ENCODE data around the gene KCTD21. TPM values are rescaled to one million over a fixed set of nuclear protein-coding genes. Genes with fewer than 3 reads are reported as not detected.
"Not testable (repeated sequence)": the region's sequence is repeated elsewhere in the genome, so short reads cannot be mapped to it uniquely, and the experiment has no call there.

KCTD21 gene
- total and polyA plus RNA-seq, 10 of the 15 experiments (the other 5 are each of a cell fraction or from before 2014, with no cell fraction given) = 0.63 to 5.4 (median 3.6) TPM

DNA sequence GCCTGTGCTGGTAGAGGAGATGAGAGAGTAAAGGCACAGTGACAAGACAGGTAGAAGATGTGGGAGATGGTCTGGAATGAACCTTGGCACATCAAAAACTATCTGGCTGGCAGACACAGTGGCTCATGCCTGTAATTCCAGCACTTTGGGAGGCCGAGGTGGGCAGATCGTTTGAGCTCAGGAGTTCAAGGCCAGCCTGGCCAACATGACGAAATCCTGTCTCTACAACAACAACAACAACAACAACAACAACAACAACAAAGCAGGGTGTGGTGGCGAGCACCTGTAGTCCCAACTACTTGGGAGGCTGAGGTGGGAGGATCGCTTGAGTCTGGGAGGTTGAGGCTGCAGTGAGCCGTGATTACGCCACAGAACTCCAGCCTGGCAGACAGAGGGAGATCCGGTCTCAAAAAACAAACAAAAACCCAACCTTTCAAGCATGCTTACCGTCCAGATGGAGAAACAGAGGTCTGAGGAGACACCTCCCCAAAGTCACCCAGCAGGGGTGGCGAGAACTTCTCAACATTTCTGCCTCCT lies 11.8 kb downstream of the KCTD21 start:
- ChIA-PET POLR2A (no interaction called here), SMC1A (ENCODE audit: uncharacterized antibody, unreplicated experiment) (no interaction called here), RAD21 (ENCODE audit: unreplicated experiment) (no interaction called here), CTCF (no interaction called here)
- intact Hi-C loops (cut with micrococcal nuclease; ENCODE audit: unreplicated experiment) = no loop called here
- in situ Hi-C loops (cut with MboI) = no loop called here
- Histone ChIP-seq H3K9ac (ENCODE audit: control insufficient read depth, insufficient read depth, low read length) (no peak overlapping the region), H4K20me1 (ENCODE audit: control insufficient read depth, insufficient read depth) (no peaks in the 10 kb centered on the region), H3K4me1 (ENCODE audit: control insufficient read depth, insufficient read depth, low read length) (no peaks in the 10 kb centered on the region), H3K27ac (ENCODE audit: control insufficient read depth, insufficient read depth) (no peak overlapping the region), H3K27me3 (replicated peaks in 1 of 2; ENCODE audit: control insufficient read depth in 2 of 2, insufficient read depth in 2 of 2, low read length in 1 of 2) (no peaks in the 10 kb centered on the region), H3K79me2 (ENCODE audit: control insufficient read depth, insufficient read depth, low read length) (no peaks in the 10 kb centered on the region), H3K4me2 (ENCODE audit: control insufficient read depth, insufficient read depth) (no peak overlapping the region), H3K4me3 (no peak overlapping the region), H3K9me3 (replicated peaks; ENCODE audit: control insufficient read depth, insufficient read depth, low read length) (no peaks in the 10 kb centered on the region), H2AFZ (ENCODE audit: control insufficient read depth, low read depth, low read length) (no peak overlapping the region), H3K36me3 (ENCODE audit: control insufficient read depth in 2 of 2, insufficient read depth in 2 of 2, low read length in 1 of 2) (peaks cover 0 to 4% of the 10 kb centered on the region in 2 experiments; a peak in 3 of 4 replicates)
- ATAC-seq = no peak
- 82% methylated on average over 10 of the region's 10 CpGs for WGBS (ENCODE audit: insufficient coverage, insufficient replicate concordance, low lambda C conversion rate, missing lambda C conversion rate)
- no TSS peak for BruUV-seq (replicated peaks)
- DNase-seq (ENCODE audit: low read depth, low spot score) = no peak
- no peak for TF ChIP-seq PAX8 (IDR thresholded peaks at IDR 0.05)
- no peak for TF ChIP-seq ZNF274 (IDR thresholded peaks at IDR 0.05; ENCODE audit: insufficient read depth, insufficient read length)
- TF ChIP-seq POLR2AphosphoS5 (IDR thresholded peaks at IDR 0.05; ENCODE audit: low read length) = no peak
- TF ChIP-seq EGR1 (IDR thresholded peaks at IDR 0.05; ENCODE audit: borderline replicate concordance in 1 of 2, low read depth in 2 of 2, low read length in 2 of 2) = no peak
- TF ChIP-seq NR2C2 (IDR thresholded peaks at IDR 0.05; ENCODE audit: borderline replicate concordance, control insufficient read depth, insufficient read length, low read depth) = no peak
- TF ChIP-seq, protein P1, sequence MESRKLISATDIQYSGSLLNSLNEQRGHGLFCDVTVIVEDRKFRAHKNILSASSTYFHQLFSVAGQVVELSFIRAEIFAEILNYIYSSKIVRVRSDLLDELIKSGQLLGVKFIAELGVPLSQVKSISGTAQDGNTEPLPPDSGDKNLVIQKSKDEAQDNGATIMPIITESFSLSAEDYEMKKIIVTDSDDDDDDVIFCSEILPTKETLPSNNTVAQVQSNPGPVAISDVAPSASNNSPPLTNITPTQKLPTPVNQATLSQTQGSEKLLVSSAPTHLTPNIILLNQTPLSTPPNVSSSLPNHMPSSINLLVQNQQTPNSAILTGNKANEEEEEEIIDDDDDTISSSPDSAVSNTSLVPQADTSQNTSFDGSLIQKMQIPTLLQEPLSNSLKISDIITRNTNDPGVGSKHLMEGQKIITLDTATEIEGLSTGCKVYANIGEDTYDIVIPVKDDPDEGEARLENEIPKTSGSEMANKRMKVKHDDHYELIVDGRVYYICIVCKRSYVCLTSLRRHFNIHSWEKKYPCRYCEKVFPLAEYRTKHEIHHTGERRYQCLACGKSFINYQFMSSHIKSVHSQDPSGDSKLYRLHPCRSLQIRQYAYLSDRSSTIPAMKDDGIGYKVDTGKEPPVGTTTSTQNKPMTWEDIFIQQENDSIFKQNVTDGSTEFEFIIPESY (IDR thresholded peaks at IDR 0.05) = no peak
- TF ChIP-seq SIX5 (IDR thresholded peaks at IDR 0.05; ENCODE audit: low read depth, low read length, severe bottlenecking) = no peak
- TF ChIP-seq HCFC1 (IDR thresholded peaks at IDR 0.05; ENCODE audit: low read length) = no peak
- no peak for TF ChIP-seq BMI1 (IDR thresholded peaks at IDR 0.05; ENCODE audit: borderline replicate concordance)
- TF ChIP-seq MXI1 (IDR thresholded peaks at IDR 0.05; ENCODE audit: low read depth, low read length) = no peak
- no peak for TF ChIP-seq MEF2B (IDR thresholded peaks at IDR 0.05; ENCODE audit: partially characterized antibody, poor library complexity, severe bottlenecking)
- TF ChIP-seq RUNX3 (IDR thresholded peaks at IDR 0.05; ENCODE audit: low read length) = no peak
- no peak for TF ChIP-seq PBX3 (IDR thresholded peaks at IDR 0.05; ENCODE audit: insufficient replicate concordance, low read depth, low read length)
- no peak for FAIRE-seq

DNA sequence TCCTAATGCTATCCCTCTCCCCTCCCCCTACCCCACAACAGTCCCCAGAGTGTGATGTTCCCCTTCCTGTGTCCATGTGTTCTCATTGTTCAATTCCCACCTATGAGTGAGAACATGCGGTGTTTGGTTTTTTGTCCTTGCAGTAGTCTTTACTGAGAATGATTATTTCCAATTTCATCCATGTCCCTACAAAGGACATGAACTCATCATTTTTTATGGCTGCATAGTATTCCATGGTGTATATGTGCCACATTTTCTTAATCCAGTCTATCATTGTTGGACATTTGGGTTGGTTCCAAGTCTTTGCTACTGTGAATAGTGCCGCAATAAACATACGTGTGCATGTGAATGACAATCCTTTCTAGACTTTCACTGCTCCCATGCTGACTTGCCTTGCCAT lies 12.6 kb downstream of the KCTD21 start:
- POLR2A ChIA-PET; H3K27ac ChIP-seq (ENCODE audit: control insufficient read depth, insufficient read depth); BruUV-seq (replicated peaks); H3K4me1 ChIP-seq (ENCODE audit: control insufficient read depth, insufficient read depth, low read length); H4K20me1 ChIP-seq (ENCODE audit: control insufficient read depth, insufficient read depth); H3K27me3 ChIP-seq (replicated peaks in 1 of 2; ENCODE audit: control insufficient read depth in 2 of 2, insufficient read depth in 2 of 2, low read length in 1 of 2); H2AFZ ChIP-seq (ENCODE audit: control insufficient read depth, low read depth, low read length); FAIRE-seq; H3K9ac ChIP-seq (ENCODE audit: control insufficient read depth, insufficient read depth, low read length); DNase-seq (ENCODE audit: low read depth, low spot score); H3K4me2 ChIP-seq (ENCODE audit: control insufficient read depth, insufficient read depth); RAD21 ChIA-PET (ENCODE audit: unreplicated experiment); H3K9me3 ChIP-seq (replicated peaks; ENCODE audit: control insufficient read depth, insufficient read depth, low read length); H3K79me2 ChIP-seq (ENCODE audit: control insufficient read depth, insufficient read depth, low read length); ATAC-seq; H3K36me3 ChIP-seq (ENCODE audit: control insufficient read depth in 2 of 2, insufficient read depth in 2 of 2, low read length in 1 of 2); CTCF ChIA-PET; intact Hi-C loops (cut with micrococcal nuclease; ENCODE audit: unreplicated experiment); in situ Hi-C loops (cut with MboI); H3K4me3 ChIP-seq: not testable (repeated sequence)
- SMC1A ChIA-PET (ENCODE audit: uncharacterized antibody, unreplicated experiment) = interaction anchor here (0.6 kb wide), 1 partner anchor 44 kb away, joined by 3 read pairs; no protein-coding TSS in a partner anchor
- 100% methylated on average over 3 of the region's 3 CpGs for WGBS (ENCODE audit: insufficient coverage, insufficient replicate concordance, low lambda C conversion rate, missing lambda C conversion rate)

Data from GM12878 (cell line).